ENCODE data around the gene INS.
A peak's percentile ranks its signal among the peaks of the same experiment; 100 is the strongest.
"Not testable (repeated sequence)": the region's sequence is repeated elsewhere in the genome, so short reads cannot be mapped to it uniquely, and the experiment has no call there.

INS gene

DNA sequence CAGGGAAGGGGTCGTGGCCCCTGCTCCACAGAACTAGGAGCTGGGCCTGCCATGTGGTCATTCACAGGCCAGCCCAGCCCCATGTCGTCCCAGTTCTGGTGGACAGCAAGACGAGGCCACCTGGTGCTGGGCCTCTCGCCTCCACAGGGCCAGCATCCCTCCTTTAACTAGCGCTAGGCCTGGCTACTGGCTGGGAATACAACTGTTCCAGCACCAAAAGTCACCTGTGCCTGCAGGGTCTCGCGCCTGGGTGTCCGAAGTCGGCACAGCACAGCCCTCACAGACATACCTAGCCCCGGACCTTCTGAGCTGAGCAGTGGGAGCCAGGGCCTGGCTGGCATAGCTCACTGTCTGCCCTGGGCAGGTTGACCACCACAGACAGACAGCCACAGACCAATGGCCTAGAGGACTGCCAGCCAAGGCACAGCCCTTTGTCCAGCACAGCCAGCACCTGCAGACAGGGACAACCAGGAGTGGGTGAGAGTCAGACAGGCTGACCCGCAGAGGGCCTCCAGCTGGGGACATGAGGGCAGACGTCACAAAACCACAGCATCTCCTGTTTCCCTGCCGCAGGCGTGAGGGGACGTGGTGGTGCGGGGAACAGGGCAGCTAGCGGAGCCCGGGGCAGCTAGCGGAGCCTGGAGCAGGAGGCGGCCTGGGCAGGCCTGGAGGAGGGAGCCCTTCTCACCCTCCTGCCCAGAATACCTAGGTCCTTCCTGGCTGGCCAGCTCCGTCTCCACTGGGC lies 37.8 kb upstream of the INS start:
- no peak for DNase-seq

DNA sequence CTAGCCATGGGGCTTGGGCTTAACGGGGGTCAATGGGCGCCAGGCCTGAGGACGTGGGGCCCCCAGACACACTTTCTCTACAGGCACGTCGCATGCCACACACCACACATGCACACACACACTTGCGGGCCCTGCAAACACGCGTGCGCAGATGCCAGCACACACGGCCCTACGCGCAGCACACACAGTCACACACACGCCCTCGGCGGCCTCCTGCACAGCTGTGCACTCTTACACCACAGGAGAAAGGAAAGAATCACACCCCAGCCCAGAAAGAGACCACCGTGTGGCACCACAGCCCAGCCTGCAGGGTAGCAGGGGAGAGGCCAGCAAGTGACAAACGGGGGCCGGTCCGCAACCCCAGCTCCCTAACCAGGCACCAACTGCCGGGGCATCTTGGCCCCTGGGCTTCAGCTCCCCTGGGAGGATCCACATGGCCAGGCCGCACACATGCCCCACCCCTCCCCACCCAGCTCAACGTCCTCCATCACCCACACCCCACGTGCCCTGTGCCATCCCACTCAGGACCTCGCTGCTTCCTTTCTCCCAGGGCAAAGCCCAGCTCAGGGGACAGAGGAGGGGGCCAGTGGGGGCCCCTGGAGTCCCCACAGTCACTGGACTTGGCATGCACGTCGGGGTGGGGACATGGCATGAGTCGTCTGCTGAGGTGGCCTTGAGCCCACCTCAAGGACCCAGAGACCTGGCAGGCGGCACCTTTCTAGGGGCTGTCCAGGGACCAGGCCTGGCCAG lies 36.9 kb upstream of the INS start:
- no peak for DNase-seq

DNA sequence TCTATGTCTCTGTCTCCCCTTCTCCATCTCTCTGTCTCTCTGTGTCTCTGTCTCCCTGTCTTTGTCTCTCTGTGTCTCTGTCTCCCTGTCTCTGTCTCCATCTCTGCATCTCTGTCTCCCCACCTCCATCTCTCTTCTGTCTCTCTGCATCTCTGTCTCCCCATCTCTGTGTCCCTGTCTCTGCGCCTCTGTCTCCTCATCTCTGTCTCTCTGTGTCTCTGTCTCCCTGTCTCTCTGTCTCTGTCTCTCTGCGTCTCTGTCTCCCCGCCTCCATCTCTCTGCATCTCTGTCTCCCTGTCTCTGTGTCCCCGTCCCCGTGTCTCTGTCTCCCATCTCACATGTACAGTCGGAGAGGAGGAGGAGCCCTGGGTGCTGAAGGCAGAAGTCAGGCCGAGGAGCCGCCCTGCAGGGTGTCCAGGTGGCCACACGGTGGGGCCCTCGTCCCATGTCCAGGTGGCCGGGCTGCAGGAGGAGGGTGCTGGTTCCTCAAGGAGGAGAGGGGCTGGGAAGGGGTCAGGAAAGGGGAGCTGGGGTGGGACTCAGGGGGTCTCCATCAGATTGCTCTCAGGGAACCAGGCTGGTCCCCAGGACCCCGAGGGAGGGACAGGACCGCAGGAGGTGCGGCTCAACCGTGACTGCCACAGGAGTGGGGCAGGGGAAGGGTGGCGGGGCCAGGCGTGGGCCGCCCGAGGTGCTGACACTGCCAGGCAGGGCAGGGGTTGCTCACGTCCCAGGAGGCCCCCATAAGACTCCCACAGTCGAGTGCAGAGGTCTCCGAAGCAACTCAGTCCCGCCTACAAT lies 36.2 kb upstream of the INS start:
- DNase-seq = peak; percentile 15

DNA sequence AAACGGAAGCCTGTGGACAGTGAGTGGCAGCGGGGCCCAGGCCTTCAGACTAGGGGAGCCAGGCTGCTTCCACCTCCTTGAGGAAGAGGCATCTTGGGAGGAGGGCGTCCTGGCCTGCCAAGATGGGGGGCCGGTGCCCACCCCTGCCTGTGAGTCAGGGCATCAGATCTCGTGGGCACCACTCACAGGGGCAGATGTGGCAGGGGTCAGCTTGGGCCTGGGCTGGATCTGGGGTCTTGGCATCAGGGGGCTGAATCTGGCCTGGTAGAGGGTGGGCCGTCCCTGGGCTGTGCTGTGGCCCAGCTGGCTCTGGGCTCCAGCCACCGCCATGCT lies 34.7 kb upstream of the INS start:
- no peak for DNase-seq

DNA sequence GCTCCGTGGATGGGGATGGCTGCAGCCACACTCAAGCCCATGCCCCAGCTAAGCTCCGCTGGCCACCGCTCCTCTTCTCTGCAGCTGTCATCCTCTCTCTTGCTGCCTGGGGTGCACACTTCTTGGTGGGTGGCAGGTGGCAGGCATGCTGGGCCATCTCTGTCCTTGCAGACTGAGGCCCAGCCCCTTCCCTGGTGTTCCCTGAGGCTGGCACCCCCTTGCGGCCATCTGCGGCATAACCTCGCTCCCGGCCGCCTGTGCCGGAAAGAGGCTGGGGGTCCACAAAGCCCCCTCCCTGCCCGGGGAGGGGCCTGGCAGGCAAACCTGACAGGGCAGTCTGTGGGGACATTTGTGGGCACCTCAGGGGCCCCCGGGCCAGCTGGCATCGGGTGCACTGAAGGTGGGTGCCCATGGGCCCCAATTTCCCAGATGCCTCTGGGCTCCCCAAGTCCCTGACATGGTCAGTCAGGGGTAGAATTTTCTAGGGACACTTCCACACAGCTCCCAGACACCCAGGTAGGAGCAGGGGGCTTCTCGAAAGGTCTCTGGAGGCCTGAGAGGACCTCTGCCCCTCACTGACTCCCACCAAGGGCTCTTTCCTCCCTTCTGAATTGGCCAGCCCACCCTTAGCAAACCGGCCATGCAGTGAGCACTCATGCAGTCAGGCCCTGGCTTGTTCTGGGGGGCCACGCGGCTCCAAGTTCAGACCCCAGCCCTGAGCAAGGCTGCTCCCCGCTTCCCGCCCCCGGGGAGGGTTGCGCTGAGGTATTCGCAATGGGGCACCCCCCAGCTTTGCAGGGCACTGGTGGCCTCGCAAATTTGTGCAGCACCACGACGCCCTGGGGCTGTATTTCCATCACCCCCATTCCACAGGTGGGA lies 34.1 kb upstream of the INS start:
- no peak for DNase-seq

DNA sequence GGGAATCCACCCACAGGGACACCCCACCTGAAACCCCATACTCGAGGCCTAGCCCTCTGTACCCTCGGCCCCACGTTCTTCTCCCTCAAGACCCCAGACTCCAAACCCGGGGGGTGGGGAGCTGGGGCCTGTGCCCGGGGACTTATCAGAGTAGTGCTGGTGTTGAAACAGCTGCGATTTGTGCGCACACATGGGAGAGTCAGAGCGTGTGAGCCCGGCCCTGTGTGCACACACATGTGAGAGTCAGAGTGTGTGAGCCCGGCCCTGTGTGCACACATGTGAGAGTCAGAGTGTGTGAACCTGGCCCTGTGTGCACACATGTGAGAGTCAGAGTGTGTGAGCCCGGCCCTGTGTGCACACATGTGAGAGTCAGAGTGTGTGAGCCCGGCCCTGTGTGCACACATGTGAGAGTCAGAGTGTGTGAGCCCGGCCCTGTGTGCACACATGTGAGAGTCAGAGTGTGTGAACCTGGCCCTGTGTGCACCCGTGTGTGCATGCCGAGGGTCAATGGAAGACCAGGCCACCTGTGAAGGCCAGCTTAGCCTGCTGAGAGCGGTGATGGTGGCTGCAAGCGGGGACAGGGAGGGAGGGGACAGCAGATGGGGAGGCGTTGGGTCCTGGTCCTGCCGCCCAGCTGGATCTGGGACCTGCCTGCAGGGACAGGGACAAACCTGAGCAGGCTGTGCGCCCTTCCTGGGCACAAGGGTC lies 33.0 kb upstream of the INS start:
- DNase-seq = not testable (repeated sequence)

DNA sequence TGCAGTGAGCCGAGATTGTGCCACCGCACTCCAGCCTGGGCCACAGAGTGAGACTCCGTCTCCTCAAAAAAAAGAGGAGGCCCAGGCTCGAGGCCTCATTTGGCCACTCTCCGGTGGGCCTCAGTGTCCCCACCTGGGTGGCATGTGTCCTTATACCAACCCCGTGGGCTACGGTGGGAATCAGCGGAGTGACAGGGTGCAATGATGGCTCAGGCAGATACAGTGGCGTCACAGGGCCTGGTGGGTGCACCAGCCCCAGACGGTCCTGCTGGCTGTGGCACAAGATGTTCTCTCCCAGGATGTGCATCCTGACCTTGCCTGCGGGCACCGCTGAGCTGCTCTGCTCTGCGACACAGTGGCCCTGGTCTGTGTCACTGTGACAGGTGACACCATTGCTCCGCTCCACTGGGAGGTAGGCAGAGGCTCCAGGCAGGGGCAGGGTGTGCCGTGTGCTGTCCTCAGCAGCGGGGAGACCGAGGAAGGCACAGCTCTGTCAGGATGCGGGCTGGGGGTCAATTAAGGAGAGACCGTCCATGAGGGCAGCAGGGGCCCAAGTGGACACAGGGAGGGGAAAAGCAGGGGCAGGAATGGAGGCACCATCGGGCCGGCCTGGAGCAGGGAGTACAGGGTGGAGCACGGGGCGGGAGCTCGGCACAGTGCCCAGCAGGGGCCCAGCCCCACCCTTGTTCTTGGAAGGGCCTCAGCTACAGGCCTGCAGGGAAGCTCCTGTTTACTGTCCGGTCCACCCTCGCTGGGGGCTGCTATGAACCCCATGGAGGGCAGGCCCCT lies 32.3 kb upstream of the INS start:
- no peak for DNase-seq

DNA sequence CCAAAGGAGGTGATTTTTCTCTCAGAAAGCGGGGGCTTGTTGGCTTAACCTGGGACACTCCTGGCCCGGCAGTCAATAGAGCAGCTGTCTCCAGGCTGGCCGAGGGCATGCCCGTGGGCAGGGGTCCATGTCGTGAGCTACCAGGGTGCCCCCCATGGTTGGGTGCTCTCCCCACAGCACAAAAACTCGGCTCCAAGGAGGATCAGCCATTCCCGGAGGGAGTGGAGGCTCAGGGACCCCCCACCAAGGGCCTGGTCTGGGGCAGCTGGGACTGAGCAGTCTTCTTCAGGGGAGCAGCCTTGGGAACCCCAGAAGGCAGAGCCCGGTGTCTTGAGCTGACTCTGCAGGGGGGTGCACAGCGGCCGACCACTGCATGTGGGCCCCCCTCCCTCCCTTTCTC lies 31.4 kb upstream of the INS start:
- no peak for DNase-seq

DNA sequence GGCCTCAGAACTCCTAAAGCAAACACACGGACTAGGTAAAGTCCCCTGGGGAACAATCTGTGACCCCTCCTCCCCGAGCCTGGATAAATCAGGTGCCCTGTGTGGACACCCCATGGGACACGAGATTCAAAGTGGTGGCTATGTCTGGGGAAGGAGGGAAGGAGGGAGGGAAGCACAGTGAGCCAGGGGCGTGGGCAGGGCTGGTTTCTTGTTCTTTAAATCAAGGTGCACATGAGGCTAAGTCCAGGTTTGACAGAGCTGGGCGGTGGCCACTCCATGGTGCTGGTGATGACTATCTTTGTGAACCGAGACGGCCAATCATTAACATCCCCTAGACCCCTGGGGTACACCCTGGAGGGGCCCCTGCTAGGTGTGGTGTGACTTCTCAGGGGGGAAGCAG lies 30.9 kb upstream of the INS start:
- DNase-seq = no peak

DNA sequence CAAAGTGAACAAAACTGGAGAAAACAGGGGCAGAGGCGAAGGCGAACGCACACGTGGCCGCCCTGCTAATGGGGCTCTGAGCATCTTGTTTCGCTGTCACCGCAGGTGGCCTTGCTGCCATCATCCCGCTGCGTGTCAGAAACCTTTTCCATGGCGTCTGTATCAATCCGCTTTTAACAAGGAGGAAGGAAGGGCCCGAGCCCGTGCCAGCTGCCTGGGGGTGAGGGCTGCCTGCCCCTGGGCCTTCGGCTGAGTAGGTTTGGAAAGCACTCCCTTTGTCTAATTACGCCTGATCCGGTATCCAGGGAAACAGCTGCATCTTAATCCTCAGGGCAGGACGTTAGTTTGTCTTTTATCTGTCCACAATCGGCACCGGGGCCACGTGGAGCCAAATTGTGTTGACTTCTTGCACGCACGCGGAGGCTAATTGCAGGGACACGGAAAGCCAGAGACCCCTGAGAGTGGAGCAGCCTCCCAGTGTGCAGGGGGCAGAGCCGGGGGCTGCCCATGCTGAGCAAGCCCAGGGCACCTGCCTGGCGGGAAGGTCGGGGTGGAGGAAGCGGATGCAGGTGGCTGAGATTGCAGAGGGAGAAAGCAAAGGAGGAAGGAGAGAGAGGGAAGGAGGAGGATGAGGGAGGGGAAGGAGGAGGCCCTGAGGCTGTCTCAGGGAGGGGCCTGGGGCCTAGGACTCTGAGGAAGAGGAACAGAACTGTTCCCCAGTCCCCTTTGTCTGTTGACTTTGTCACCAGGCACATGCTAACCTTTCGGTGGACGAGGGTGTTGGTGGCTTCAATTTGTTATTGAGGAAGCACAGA lies 29.9 kb upstream of the INS start:
- no peak for DNase-seq

DNA sequence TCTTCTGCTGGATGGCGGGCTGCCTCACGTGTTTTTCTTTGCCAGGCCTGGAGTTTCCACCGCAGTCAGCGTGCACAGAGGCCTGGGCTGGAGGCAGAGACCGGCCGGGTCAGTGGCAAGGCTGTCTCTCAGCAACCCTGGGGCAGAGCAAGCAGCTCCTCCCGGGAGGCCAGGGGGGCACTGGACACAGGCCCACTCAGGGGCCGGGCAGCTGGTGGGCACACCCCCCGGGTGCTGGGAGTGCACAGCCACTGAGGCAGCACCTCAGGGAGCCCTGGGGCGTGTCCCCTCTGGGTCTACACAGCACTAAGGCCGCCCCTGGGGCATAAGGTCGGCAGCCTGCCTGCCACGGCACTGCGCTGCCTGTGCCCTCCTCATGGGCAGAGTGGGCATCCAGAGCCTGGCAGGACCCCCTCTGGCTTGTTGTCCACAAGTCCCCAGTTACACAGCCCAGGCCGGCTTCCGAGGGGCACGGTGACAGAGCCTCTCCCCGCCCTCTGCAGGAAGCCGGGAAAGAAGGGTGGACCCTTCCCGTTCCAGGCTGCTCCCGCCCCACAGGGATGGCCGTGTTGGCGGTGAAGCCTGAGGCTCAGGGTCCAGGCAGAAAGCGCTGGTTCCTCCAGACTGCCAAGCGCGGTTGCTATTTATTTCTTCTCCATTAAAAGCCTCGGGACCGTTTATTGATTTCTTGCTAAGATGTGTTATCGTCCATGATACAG lies 29.1 kb upstream of the INS start:
- no peak for DNase-seq

DNA sequence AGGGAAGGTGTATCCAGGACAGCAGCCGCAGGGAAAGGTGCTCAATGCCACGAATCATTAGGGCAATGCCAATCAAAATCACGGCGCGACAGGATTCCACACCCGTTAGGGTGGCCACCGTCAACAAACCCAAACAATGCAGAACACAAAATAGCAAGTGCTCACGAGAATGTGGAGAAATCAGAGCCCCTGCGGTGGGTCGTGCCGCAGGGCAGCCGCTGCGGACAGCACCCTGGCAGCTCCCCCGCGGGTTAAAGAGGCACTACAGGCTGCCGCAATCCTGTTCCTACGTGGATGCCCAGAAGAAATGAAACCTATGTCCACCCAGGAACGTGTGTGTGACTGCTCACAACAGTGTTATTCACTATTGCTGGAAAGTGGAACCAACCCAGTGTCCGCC lies 27.7 kb upstream of the INS start:
- no peak for DNase-seq

DNA sequence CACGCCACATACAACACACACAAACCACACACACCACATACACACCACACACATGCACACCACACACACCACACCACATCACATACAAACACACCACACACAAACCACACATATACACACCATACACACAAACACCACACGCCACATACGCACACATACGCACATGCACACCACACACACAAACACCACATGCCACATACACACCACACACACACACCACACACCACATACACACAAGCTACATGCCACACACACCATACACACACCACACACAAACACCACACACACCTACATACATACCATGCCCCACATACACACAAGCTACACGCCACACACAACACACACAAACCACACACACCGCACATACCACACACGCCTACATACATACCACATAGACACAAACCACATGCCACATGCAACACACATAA lies 26.3 kb upstream of the INS start:
- DNase-seq = no peak

DNA sequence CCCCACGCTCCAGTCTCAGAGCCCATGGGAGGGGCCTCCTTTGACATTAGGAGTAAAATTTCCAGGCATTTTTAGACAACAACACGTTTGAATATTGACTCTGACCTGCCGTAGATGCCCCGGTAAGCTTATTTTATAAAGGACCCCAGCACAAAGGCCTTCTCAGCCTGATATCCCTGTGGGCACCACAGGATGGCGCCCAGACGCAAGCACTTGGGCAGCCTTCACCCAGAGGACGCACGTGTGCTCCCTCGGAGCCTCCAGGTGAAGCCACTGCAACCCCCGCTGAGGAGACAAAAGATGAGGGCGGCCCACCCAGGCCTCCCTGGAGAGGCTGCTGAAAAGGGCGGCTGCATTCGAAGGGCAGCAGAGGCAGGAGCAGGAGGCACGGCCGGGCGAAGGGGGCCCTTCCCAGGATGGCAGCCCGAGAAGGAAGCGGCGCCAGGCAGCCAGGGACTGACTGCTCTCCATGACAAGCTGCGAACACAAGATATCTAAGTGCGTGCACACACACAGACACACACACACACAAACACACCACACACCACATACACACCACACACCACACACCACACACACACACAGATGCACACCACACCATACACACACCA lies 25.8 kb upstream of the INS start:
- DNase-seq = no peak

DNA sequence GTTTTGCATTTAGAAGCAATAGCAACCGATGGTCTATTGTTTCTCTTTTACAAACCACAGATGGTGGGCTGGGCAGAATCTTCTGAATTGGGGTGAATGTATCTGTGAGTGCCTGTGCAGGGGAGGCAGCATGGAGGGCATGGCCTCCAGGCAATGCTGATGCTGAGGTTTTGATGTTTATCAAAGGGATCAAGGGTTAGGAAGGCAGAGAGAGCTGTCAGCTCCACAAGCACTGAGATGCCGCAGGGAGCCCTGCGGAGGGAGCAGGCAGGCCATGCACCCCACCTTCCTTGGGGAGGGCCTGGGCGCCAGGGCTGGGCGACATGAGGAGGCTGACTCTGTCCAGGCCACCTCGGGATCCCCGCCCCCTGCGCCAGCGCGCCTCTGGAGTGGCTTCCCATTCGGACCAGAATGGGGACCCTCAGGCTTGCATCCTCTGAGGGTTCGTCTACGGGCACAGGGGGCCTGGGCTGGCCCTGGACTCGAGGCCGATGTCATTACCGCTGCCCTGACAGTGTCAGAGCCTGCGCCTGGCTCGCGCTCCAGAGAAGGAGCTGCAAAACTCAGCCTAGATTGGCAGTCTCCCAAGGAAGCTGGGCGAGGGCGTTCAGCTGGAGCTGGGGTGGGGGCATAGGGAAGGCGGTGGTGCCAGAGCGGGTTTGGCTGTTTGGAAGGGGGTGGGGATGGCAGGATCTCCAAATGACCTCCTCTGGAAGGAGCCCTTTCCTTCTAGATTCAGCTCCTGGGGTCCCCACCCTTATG lies 24.5 kb upstream of the INS start:
- DNase-seq = no peak

DNA sequence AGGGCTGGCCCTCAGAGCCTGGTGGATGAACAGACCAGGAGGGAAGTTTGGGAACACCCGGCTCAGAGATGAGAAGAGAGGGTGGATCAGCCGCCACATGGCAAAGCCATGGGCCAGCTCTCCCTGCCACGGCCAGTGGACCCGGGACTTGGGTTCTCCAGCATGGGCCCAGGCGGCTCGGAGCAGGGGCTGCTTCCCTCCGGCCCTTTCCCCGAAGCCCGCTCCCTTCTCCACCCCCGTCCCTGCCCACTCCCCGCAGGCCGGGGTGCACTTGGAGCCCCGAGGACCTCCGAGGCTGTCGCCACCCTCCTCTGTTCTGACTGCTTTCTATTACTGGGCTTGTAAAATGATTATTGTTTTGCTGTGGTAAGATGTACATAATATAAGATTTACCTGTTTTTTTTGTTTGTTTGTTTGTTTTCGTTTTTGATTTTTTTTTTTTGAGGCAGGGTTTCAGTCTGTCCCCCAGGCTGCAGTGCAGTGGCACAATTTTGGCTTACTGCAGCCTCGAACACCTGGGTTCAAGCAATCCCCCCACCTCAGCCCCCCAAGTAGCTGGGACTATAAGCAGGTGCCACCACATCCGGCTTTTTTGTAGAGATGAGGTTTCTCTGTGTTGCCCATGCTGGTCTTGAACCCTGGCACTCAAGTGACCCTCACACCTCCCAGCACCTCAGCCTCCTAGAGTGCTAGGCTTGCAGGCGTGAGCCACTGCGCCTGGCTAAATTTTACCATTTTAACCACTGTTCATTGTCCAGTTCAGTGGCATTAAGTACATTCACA lies 21.9 kb upstream of the INS start:
- DNase-seq = no peak

DNA sequence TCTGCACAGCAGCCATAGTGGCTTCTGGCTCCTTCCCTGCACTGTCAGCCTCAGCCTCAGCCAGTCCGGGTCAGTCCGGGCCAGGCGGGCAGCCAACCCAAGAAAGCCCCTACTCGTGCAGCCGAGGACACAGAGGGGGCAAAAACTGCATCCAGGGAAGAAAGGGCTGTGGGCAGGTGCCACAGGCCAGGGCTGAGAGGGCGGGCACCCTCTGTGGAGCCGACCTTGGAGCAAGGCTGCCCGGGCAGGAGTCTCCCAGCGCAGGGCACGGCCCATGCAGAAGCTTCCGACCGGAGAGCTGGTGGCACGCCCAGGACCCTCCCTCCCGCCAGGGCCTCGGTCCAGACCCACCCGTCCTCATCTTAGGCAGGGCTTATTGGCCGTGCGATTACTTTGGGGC lies 21.1 kb upstream of the INS start:
- DNase-seq = no peak
